Activated naive CD8-positive, alpha-beta T cell treated with anti-CD3 and anti-CD28 coated beads, Interleukin-2, amount 50 U/mL, for 16 hours (primary cell): ENCODE results near the gene GH1.
A peak's percentile ranks its signal among the peaks of the same experiment; 100 is the strongest.
"Not testable (repeated sequence)": the region's sequence is repeated elsewhere in the genome, so short reads cannot be mapped to it uniquely, and the experiment has no call there.

Experiments
- DNase-seq: peaks from one replicate; pipeline ENCODE4 v3.0.0-alpha.2; 2020; ENCODE audit warnings: low read depth, low spot score

GH1 gene

DNA sequence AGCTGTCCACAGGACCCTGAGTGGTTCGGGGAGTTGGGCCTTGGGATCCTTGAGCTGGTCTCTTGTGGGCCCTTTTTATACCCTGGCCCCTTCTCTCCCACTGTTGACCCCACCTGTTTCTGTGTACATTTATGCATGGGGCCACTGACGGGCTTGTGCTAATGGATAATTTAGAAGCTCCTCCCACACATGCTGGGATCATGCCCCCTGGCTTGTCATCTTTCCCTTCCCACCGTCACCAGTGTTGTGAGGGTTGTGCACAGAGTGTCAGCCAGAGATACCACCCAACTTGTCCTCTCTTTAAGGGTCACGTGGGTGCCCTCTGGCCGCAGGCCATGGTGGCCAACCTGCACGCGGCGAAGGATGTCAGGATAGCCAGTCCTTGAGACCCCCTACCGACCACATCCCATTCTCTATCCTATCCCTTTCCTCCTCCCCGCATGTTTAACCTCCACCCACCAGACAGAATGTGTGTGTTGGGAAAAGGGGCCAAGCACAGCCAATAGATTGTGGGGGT is at the start of gene GH1:
TSS of gene GH1 (minus strand) at position 51 of the 517 bp plus-strand sequence. CDS start 63 bp downstream, outside the sequence.
- not testable (repeated sequence) for DNase-seq

DNA sequence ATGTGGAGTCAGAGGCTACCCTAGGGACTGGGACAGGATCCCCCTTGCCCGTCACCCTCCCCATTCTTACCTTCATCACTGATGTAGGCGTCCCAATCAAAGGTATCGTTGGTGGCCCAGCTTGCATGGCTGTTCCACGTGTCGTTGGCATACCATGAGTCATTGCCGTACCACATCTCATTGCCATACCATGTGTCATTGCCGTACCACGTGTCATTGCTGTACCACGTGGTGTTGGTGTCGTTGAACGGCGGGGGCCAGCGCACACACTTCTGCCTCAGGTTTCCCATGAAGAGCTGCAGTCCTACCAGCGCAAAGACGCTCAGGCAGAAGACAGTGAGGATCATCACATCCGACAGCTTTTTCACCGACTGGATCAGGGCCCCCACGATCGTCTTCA is 49.3 kb upstream of the GH1 start:
- no peak for DNase-seq

DNA sequence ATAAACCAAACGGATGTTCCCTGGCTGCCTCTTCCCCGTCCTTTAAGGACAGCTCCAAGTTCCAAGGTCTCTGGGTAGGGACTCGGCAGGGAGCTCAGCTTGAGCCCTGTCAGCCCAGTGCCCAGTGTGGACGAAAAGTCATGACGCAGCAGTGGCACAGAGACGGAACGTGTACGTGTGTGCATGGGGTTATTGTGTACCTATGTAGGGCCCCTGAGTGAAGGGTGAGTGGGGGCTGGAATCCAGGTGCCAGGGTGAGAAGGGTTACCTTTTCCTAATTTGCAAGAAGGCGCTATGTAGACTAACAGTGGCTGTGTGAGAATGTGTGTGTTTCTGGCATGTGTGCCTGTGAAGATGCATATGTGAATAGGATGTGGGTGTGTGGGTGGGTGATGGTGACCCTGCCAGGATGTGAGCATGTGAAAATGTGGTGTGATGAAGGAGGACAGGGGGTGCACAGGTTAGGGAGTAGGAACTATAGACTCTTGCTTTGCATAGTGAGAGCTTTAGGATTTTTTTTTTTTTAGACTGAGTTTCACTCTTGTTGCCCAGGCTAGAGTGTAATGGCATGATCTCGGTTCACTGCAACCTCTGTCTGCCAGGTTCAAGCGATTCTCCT is 48.1 kb upstream of the GH1 start:
- DNase-seq, result peak; percentile 17

DNA sequence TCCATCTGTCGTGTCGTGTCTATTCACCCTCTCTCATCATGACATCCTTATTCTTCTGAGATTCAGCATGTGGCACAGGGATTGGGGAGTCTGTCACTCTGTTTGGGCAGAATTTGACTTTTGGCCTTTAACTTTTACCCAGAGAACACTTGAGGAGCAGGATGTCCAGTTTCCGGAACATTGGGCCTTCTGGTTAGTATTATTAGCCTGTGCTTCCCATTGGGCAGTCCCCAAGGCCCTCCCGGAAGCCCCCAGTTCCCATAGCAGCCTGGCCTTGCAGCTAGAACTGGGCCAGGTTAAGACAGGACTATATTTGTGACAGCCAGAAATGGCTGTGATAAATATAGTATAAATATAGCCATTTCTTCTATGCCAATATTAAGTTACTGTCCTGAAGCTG is 44.5 kb upstream of the GH1 start:
- no peak for DNase-seq

DNA sequence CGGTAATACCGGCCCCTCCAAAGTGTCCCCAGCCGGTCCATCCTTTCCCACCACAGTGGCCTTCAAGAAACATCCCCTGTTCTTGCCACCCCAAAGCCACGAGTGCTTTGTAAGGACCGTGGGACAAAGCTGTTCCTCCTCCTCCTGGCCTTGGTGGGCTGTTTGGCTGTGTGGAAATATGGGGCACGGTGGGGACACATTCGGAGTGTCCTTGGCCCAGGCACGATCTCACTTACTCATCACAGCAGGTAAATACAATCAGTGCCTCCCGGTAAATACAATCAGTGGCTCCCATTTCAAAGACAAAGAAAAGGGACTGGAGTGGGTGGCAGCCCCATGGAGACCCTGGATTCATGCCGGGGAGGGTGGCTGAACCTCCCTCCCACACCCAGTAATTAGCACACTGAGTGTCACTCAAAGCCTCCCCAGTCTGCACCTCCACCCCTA is 43.7 kb upstream of the GH1 start:
- no peak for DNase-seq

DNA sequence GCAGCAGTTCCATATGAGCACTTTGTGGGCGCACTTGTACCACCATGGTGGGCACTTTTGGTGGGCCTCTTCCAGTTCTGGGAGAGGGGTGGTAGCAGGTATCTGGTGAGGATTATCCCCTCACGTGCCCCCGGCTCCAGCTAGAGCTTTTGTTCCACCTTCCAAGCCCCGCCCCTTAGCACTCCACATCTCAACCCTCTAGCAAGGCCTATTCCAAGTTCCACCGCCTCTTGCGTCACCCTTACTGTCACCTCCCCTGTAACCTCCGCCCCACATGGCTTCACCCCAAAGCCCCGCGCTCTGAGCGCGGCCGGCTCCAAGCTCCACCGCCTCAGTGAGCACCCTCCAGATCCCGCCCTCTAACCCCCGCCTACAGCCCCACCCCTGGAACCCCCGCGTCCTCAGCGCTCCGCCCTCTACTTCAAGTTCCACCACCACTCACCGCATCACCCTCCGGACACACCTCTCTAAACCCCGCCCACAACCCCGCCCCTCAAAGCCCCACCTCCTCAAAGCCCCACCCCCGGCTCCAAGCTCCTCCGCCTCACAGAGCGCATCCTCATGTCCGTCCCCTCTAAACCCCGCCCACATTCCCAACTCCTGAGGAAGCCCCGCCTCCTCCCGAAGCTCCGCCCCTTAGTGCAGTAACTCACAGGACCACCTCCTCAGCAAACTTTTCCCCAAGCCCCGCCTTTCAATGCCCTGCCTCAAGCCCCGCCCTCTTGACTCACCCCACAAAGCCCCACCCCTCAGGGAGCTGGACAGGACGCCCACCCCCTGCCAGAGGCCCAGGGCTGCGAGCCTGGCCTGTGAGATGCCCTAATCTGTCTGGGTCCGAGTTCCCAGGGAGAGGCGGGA is 42.9 kb upstream of the GH1 start:
- no peak for DNase-seq

DNA sequence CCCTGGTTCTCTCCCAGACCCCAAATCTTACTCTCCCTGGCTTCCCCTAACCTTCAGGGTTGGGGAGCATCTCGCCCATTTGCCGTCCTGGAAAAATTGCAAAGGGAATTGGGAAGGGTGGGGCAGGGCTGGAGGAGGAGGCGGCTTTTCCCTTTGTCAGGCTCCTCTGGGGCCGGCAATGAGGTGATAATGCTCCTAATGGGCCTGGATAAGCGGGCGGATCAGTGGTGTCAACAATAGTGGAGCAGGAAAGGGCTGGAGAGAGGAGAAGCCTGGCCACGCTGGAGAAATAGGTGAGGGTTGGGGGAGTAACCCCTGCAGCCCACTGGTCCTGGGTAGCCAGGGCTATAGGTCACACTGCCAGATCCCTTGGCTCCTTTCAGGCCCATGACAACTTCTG is 41.8 kb upstream of the GH1 start:
- DNase-seq, result no peak

DNA sequence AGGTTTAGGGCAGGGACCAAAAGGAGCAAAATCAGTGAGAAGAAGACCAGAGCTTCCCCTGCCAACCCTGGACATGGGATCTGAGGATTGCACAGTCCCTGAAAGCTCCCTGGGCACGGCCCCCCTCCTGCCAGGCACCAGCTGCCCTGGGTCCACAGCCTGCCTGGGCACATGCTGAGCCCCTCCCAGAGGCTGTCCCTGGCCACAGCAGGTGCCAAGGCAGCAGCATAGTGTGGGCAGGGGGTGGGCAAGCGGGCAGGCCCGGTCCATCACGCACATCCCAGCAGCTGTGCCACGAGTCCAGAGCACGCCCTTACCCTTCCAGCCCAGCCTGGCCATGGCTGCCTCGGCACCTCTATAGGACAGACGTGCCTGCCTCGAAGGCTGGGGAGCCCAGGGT is 41.4 kb upstream of the GH1 start:
- no peak for DNase-seq

DNA sequence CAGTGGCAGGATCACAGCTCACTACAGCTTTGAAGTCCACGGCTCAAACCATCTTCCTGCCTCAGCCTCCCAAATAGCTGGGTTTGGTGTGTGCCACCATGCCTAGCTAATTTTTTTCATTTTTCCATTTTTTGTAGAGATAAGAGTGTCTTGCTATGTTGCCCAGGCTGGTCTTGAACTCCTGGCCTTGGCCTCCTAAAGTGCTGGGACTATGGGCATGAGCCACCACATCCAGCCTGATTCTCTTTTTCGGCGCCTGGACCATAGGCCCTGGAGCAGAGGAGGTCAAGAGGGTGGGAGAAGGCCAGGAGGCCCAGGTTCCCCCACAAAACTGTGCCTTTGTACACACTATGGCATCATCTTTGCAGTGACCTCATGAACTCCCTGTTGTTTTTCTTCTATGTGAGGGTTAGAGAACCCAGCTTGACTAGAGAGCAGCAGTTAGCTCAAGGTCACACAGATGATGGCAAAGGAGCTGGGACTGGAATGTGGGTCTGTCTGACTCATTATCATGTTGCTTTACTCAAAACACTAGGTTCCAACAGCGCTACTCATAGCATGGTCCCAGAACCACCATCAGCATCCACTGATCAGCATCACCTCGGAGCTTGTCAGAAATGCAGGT is 37.8 kb upstream of the GH1 start:
- no peak for DNase-seq

DNA sequence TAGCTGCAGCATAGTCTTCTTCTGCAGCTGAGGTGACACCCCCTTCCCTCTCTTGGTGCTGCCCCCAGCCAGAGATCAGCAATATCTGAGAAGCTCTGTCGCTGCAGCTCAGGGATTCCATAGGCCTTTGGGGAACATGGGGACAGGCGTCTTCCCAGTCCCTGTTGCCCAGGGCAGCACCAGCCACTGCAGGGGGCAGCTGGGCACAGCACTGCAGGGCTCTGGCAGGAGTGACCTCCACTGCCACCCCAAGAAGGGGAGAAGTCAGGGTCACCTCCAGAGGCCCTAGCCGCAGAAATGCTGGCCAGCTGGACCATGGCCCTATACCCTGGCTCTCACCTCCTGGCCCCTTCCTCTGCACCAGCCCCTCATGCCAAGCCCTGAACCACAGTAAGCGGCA is 37.2 kb upstream of the GH1 start:
- no peak for DNase-seq

DNA sequence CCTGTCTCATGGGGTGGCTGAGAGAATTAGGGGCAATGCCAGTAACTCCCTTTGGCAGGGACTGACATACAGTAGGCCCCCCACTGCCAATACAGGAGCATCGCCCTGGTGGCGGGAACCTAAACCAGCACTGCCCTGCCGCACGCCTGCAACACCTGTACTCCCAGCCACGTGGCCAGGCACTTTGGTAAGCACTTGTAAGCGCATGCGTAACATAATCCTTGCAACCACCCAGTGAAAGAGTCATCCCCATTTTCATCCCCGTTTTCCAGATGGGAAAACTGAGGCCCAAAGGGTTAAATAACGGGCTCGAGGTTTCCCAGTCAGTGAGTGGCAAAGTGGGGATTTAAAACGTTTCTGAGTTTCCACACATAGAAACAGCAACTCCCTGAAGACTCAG is 36.6 kb upstream of the GH1 start:
- DNase-seq, result no peak

DNA sequence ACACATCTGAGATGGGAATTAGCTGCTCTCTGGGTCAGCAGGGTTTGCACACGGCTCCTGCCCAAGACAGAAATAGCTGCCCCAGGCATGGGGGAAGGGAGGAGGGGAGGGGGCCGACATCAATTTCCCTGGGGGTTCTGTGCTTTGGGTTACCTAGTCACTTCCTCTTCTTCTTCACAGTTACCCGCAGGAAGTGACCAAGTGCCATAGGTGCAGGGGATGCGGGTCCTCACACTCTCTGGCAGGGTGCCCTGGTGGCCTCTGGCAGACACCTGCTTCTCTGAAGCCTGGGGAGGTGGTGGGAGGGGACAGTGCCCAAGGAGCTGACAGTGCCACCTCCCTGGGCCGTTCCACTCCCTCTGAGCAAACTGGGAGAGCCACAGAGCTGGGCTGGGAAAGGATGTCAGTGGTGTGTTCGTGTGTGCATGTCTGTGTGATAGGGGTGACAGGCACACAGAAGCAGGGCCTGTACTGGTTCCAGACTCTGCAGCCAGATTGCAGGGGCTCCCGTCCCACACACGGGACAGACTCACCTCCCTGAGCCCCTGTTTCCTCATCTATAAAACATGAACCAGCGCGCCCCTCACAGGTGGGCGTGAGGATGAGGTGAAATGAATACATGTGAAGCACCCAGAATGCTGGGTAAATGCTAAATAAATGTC is 35.9 kb upstream of the GH1 start:
- no peak for DNase-seq

DNA sequence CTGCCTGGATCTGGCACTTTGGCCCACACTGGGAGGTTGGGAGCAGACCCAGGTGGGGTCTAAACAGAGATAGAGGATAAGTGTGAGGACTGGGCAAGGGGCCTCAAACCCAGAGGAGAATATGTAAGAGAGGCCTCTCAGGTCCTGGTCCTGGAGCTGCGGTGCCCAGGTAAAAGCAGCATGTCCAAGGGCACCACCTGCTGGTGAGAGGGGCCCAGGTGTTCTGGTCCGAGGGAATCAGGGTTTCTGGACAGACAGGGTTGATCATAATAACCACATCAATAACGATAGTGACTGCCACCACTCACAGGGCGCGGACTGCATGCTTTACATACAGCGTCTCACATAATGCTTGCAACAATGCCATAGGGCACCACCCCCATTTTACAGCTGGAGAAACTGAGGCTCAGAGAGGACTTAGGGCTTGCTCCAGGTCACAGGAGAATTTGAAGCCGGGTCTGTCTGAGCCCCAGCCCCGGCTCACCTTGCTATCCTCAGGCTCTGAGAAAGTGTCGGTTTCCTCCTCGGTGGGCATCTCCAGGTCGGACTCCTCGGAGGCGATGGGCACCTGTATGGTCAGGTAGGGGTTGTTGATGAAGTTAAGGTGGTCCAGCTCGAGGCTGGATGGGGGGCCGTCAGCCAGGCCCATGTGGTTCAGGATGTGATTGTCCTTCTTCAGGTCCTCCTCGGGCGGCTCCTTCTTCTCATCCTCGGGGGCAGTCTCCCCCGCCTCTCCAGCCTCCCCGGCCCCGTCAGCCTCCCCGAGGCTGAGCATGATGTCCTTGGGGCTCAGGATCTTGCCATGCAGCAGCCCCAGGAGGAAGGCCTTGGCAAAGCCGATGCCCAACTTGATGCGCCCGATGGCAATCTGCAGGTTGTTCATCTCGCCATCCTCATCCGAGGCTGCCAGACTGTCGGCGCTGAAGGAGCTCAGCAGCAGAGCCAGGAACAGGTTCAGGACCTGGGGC is 32.6 kb upstream of the GH1 start:
- DNase-seq, result no peak

DNA sequence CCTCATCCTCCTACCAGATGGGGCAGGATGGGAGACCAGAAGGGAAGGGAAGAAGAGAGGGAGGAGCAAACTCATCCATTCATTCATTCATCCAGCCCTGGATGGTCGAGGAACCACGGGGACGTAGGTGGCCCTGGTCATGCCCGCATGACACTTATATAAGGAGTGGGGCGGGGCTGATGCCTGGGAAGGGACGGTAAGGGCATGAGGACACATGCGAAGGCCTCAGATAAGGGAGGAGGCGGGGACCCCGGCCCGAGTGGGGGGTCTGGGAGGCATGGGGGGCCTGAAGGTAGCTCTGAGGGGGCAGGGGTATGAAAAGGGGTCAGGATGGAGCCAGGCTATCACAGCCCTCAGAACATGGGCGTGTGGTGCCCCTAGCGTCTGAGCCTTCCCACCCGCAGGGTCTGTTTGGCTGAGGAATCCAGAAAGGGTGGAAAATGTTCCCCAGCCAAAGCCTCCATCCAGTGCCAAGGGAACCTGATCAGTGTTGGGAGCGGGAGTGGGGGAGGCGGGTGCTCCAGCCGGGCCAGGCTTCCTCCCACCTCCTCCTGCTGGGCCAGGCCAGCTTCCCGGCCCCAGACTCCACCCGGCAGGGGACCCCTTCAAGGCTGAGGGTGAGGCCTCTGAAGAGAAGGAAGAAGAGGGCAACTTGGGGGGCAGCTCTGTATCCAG is 31.1 kb upstream of the GH1 start:
- DNase-seq, result no peak

DNA sequence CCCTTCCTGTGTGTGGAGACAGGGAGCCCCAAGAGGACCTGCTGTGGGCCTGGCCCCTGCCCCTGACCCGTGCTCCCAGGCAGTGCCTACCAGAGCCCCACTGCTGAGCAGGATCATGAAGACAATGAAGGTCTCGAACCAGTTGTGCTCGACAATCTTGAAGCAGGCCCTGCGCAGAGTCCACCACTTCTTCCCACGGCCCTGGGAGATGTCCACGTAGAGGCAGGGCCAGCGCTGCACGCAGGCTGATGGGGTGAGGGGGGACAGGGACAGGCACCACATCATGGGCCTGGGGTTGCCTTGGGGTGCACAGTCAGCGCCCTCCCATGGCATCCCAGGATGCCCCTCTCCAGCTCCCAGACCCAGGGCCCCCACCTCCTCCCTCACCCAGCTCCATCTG is 29.9 kb upstream of the GH1 start:
- DNase-seq, result no peak

DNA sequence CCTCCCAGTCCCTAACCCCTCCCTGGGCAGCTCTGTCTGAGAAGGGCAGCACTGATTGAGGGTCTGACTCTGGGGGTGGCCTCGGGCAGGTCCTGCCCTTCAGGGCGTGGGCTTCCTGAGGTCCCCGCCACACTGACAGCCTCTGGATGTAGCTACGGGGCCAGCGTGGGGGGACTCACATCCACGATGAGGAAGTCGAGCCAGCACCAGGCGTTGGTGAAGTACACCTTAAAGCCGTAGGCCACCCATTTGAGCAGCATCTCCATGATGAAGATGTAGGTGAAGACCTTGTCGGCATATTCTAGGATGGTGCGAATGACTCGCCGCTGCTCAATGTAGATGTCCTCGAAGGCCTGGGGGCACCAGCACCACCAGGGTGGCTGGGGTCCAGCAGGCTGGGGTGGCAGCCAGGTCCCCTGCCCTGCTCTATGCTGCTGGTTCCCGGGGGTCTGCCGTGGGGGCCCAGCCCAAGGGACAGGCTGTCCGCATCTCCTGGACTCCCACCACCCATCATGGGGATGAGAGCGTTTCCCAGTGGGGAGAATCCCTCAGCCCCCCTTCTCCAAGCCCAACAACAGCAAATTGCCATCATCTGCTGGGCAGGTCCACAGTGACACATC is 29.2 kb upstream of the GH1 start:
- DNase-seq, result no peak

DNA sequence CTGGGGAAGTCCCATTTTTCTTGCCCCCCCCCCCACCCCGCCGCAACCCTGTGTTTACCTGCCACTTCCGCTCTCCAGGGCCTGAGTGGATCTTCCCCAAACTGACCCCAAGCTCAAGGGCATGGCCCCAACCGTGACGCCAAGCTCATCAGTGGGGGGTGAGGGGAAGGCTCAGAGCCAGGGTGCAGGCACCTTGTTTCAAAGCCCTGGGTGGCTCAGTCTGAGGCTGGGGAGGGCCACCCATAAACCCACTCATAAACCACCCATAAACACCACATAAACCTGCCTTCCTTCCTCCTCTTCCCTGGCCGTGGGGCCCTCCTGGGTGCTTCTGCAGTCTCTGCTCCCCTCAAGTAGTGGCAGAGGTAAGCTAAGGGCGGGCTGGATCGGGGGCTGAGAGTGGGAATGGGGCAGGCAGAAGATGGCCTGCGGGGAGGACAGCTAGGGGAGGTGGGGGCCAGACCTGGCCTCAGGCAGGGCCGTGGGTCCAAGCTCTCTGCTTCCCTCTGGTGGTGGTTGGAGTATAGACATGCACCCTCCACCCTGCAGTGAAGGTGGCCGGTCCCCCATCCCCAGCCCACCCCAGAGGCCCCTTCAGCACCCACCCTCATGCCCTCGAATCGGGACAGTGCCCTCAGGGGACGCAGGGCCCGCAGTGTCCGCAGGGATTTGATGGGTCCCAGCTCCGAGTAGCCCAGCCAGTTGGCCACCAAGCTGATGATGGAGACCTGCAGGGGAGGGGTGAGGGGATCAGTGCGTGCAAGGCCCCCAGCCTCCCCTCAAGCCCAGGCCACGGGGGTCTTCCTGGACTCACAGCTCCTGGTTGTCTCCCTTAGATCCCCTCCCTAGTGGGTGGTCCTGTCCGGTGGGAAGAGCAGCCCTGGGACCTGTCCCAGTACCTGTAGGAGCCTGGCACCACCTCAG is 28.1 kb upstream of the GH1 start:
- peak; percentile 25 for DNase-seq

DNA sequence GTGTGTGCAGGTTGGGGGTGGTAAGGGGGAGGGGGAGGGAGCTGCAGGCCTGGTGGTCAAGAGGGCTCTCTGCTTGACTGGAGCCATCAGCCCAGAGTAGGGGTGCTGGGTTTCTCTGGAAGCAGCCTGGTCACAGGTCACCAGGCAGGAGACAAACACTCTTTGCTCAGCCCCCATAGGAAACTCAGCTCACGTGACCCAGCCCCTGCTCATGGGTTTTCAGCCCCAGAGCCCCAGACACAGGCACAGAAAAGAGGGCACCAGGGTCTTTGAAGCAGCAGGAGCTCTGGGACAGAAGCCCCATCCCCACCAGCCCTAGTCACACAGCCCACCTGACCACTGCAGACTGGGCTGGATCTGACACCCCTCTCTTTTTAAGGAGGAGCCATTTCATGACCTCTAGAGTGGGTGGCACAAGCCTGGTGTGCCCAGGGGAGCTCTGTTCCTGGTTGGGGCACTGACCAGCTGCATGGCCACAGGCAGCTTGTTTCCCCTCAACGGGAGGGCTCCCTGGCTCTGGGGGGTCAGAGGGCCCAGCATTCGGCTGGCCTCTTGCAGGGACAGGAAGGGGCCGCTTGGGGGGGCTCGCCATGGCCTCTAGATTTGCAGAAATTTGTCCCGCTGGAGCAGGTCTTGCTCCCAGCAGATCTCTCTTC is 27.3 kb upstream of the GH1 start:
- DNase-seq, result no peak
